ENCODE results near the gene GBGT1. TPM values are rescaled to one million over a fixed set of nuclear protein-coding genes. Genes with fewer than 3 reads are reported as not detected.

GBGT1 gene
- total RNA-seq, 3 donors from 2014 or later = 4.3 to 14.0 (median 8.6) TPM

DNA sequence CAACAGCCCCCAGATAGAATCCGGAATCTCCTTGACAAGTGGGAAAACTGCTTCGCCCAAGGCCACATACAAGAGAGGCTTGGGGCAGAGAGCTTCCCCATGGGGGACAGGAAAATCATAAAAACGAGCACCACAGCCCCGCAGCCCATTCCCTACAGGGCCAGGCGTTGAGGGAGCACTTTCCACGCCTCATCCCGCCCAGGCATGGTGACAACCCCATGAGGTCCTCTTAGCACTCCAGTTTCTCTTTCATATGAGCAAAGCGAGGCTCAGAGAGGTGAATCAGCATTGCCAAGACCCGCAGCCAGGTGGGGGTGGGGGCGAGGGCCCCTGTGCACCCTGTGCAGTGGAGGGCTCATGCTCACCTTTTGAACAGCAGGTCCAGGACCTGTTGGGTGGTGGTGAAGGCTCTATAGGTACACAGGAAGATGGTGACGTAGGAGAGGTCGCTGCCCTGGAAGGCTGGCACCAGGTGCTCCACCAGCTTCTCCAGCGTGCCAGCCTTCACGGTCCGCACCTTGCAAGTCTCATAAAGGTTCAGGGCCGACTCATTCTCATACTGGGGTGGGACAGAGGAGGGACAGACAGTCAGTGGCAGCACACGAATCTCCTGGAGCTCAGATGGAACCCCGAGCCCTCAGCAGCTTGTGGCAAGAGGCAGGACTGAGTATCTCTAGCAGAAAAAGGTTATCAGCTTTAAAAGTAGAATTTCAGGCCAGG, 53.6 kb downstream of the GBGT1 start:
- H3K9me3 ChIP-seq = no peaks in the 10 kb centered on the region
- peaks cover 22% of the 10 kb centered on the region for H3K4me1 ChIP-seq (ENCODE audit: low read depth)
- intact Hi-C loops (cut with DNase I, micrococcal nuclease) = no loop called here
- ATAC-seq = no peak
- H3K36me3 ChIP-seq (ENCODE audit: low read depth) = peaks cover 7% of the 10 kb centered on the region
- H3K4me3 ChIP-seq = no peak overlapping the region
- TF ChIP-seq CTCF (IDR thresholded peaks at IDR 0.05) = no peak
- peak in 1 of 3 donors; percentile 30 for DNase-seq

GRCh38 chr9:133108794-133109641, 54.7 kb downstream of the GBGT1 start:
- DNase-seq (peak in 2 of 3 donors; percentile 18 to 43), ATAC-seq (no peak)
- Histone ChIP-seq H3K4me3 (no peak overlapping the region), H3K36me3 (ENCODE audit: low read depth) (peaks cover 7% of the 10 kb centered on the region), H3K9me3 (no peaks in the 10 kb centered on the region), H3K4me1 (ENCODE audit: low read depth) (peaks cover 12% of the 10 kb centered on the region)
- TF ChIP-seq CTCF (IDR thresholded peaks at IDR 0.05) = no peak
- intact Hi-C loops (cut with DNase I, micrococcal nuclease) = no loop called here

GRCh38 chr9:133107961-133108793, 55.5 kb downstream of the GBGT1 start:
- no peaks in the 10 kb centered on the region for H3K9me3 ChIP-seq
- H3K4me1 ChIP-seq (ENCODE audit: low read depth) = peaks cover 9% of the 10 kb centered on the region
- ATAC-seq = no peak
- peaks cover 7% of the 10 kb centered on the region for H3K36me3 ChIP-seq (ENCODE audit: low read depth)
- intact Hi-C loops (cut with DNase I, micrococcal nuclease) = no loop called here
- no peak for TF ChIP-seq CTCF (IDR thresholded peaks at IDR 0.05)
- H3K4me3 ChIP-seq = no peak overlapping the region
- peak in 1 of 3 donors; percentile 33 for DNase-seq

DNA sequence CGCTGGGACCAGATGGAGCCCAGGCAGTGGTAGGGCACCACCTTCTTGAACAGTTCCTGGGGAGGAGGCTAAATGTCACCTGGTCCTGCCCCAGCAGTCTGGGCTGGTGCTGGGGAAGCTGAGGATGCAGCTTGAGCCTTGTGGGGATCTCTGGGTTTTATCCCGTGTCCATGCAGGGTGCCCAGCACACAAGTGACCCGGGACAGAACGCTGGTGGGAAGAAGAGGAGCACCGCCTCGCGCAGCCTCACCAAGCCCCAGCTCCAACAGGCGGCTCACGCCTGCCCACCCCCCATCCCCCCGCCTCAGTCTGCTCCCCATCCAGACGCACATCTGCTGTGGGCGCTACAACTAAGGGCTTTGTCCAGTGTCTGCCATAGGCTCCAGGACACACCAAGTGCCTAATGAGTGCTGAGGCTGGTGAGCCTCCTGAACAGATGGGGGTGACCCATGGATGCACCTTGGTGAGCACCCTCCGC, 56.4 kb downstream of the GBGT1 start:
- Histone ChIP-seq H3K36me3 (ENCODE audit: low read depth) (peaks cover 7% of the 10 kb centered on the region), H3K9me3 (no peaks in the 10 kb centered on the region), H3K4me1 (ENCODE audit: low read depth) (peaks cover 6% of the 10 kb centered on the region), H3K4me3 (no peak overlapping the region)
- DNase-seq = peak in 2 of 3 donors; percentile 19 to 33
- ATAC-seq = no peak
- intact Hi-C loops (cut with DNase I, micrococcal nuclease) = no loop called here
- TF ChIP-seq CTCF (IDR thresholded peaks at IDR 0.05) = no peak

GRCh38 chr9:133106511-133107244, 57.0 kb downstream of the GBGT1 start:
- H3K4me3 ChIP-seq = no peak overlapping the region
- ATAC-seq (no peak), DNase-seq (peak in 2 of 3 donors; percentile 18 to 33)
- TF ChIP-seq CTCF (IDR thresholded peaks at IDR 0.05) = no peak
- peaks cover 6% of the 10 kb centered on the region for H3K4me1 ChIP-seq (ENCODE audit: low read depth)
- peaks cover 7% of the 10 kb centered on the region for H3K36me3 ChIP-seq (ENCODE audit: low read depth)
- intact Hi-C loops (cut with DNase I, micrococcal nuclease) = no loop called here
- no peaks in the 10 kb centered on the region for H3K9me3 ChIP-seq
